ENCODE results near the gene CD46.
A peak's percentile ranks its signal among the peaks of the same experiment; 100 is the strongest.

The CD46 gene

DNA sequence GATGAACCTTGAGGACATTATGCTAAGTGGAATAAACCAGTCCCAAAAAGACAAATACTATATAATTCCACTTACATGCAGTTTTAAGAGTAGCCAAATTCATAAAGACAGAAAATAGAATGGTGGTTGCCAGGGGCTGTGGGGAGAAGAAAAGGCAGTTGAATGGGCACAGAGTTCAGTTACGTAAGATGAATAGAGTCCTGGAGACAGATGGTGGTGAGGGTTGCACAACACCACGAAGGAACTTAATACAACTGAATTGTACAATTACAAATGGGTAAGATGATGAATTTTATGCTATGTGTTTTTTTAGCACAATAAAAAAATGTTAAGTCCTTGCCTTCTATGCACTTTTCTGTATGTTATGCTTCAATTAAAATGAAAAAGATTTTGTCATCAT is 92.5 kb downstream of the CD46 start:
- Histone ChIP-seq H3K36me3 (ENCODE audit: control insufficient read depth, insufficient read depth, low read length, severe bottlenecking) (no peaks in the 10 kb centered on the region), H3K9ac (ENCODE audit: low read length) (no peak overlapping the region), H3K9me3 (ENCODE audit: control insufficient read depth, low read length) (no peaks in the 10 kb centered on the region)

More for the DNA sequence above, 92.5 kb downstream of the CD46 start:
- Histone ChIP-seq H3K4me1 (ENCODE audit: control insufficient read depth, insufficient read depth, low read length) (peaks cover 20% of the 10 kb centered on the region), H3K27me3 (replicated peaks; ENCODE audit: control insufficient read depth, insufficient read depth, low read length) (no peaks in the 10 kb centered on the region), H3K4me3 (ENCODE audit: low read length) (no peak overlapping the region)
- DNase-seq (ENCODE audit: low read depth): peak; percentile 78

Measured in adipocyte (in vitro differentiated cells).